ENCODE results near the gene RANGAP1. TPM values are rescaled to one million over a fixed set of nuclear protein-coding genes. Genes with fewer than 3 reads are reported as not detected.

RANGAP1 gene
- total RNA-seq, 5 donors from 2014 or later (not counting 1 experiment from before 2014, with no cell fraction given): 95.0 to 113 (median 104) TPM

DNA sequence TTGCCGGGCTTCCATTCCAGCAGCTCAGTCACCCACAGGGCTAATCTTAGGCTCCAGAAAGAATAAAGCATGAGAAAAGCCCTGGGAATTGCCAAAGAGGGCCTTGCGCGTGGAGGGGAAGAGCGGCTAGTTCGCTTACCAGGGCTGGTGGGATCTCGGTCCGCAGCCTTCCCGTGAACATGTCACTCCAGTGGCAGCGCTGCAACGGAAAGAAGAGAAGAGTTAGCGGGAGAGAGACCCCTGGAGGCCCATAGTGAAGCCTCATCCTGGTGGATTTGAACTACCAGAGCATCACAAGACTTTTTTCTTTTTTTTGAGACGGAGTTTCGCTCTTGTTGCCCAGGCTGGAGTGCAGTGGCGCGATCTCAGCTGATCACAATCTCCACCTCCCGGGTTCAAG lies 18.0 kb downstream of the RANGAP1 start:
- H3K27ac Mint-ChIP-seq: no peak overlapping the region
- CTCF ChIA-PET: interaction anchor here in 1 of 2 donors (0.5 kb wide), 1 partner anchor 315 kb away, joined by 9 read pairs; no protein-coding TSS in a partner anchor
- H3K9me3 ChIP-seq: no peaks in the 10 kb centered on the region

GRCh38 chr22:41264408-41264941 lies 21.5 kb downstream of the RANGAP1 start:
- DNase-seq (no peak), ATAC-seq (replicated peaks in 1 of 4) (no peak)
- H3K27me3 Mint-ChIP-seq: no peaks in the 10 kb centered on the region
- no peak overlapping the region for H3K4me3 ChIP-seq (ENCODE audit: control insufficient read depth in 1 of 2, extremely low read depth in 1 of 2, low read length in 1 of 2)
- WGBS (ENCODE audit: insufficient coverage): 98% methylated on average over 14 of the region's 15 CpGs
- H3K27ac ChIP-seq (ENCODE audit: low read length): no peak overlapping the region
- H3K36me3 ChIP-seq (ENCODE audit: control insufficient read depth in 2 of 2, extremely low read depth in 1 of 2, insufficient read depth in 1 of 2, low read length in 1 of 2): peaks cover 39 to 86% of the 10 kb centered on the region in 2 donors
- no peak overlapping the region for H3K27ac Mint-ChIP-seq
- H3K9me3 Mint-ChIP-seq: no peaks in the 10 kb centered on the region
- POLR2A ChIA-PET: interaction anchor here in 1 of 2 donors (0.6 kb wide), 1 partner anchor 115 kb away, joined by 3 read pairs; no protein-coding TSS in a partner anchor
- H3K9me3 ChIP-seq: no peaks in the 10 kb centered on the region
- no peaks in the 10 kb centered on the region for H3K27me3 ChIP-seq (replicated peaks in 1 of 2; ENCODE audit: control insufficient read depth in 2 of 2, extremely low read depth in 1 of 2, insufficient read depth in 2 of 2, low read length in 1 of 2)
- no peak overlapping the region for H3K4me3 Mint-ChIP-seq
- no peaks in the 10 kb centered on the region for H3K4me1 Mint-ChIP-seq
- H3K4me1 ChIP-seq (ENCODE audit: control insufficient read depth in 1 of 2, extremely low read depth in 1 of 2, insufficient read depth in 2 of 2, low read length in 2 of 2): no peaks in the 10 kb centered on the region
- H3K36me3 Mint-ChIP-seq: peaks cover 36% of the 10 kb centered on the region
- CTCF ChIA-PET: no interaction called here

More for the DNA sequence above, 18.0 kb downstream of the RANGAP1 start:
- Mint-ChIP-seq H3K36me3 (peaks cover 39% of the 10 kb centered on the region), H3K4me1 (peaks cover 0 to 2% (median 0%) of the 10 kb centered on the region in 3 donors), H3K4me3 (no peak overlapping the region), H3K27me3 (no peaks in the 10 kb centered on the region), H3K9me3 (no peaks in the 10 kb centered on the region)
- POLR2A ChIA-PET: no interaction called here
- peaks cover 0 to 3% of the 10 kb centered on the region in 2 experiments for H3K4me1 ChIP-seq (ENCODE audit: control insufficient read depth in 1 of 2, extremely low read depth in 1 of 2, insufficient read depth in 2 of 2, low read length in 2 of 2)
- no peak for DNase-seq
- peaks cover 43 to 79% of the 10 kb centered on the region in 2 donors for H3K36me3 ChIP-seq (ENCODE audit: control insufficient read depth in 2 of 2, extremely low read depth in 1 of 2, insufficient read depth in 1 of 2, low read length in 1 of 2)
- H3K27ac ChIP-seq (ENCODE audit: low read length): no peak overlapping the region
- no peak overlapping the region for H3K4me3 ChIP-seq (ENCODE audit: control insufficient read depth in 1 of 2, extremely low read depth in 1 of 2, low read length in 1 of 2)
- 98% methylated on average over 11 of the region's 16 CpGs for WGBS (ENCODE audit: insufficient coverage)
- H3K27me3 ChIP-seq (replicated peaks in 1 of 2; ENCODE audit: control insufficient read depth in 2 of 2, extremely low read depth in 1 of 2, insufficient read depth in 2 of 2, low read length in 1 of 2): no peaks in the 10 kb centered on the region
- ATAC-seq (replicated peaks in 1 of 4): no peak

DNA sequence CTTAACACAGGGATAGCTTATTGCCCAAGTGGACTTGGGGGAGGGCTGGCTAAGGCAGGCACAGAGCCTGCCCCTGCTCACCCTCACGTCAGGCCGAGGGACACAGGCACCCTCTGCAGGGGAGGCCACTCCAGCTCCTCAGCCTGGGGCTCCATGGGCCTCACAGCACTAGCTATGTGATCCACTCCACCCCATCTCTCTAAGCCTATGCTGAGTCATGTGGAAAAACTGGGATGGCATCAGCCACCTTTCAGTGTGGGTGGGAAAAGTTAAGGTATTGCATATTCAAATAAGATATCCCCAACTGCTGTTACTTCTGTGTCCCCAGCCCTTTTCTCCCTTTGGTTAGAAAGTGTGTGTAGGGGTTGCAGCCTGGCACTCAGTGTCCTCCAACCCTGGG lies 22.3 kb downstream of the RANGAP1 start:
- DNase-seq (no peak), ATAC-seq (replicated peaks in 1 of 4) (no peak)
- Histone ChIP-seq H3K4me3 (ENCODE audit: control insufficient read depth in 1 of 2, extremely low read depth in 1 of 2, low read length in 1 of 2) (no peak overlapping the region), H3K4me1 (ENCODE audit: control insufficient read depth in 1 of 2, extremely low read depth in 1 of 2, insufficient read depth in 2 of 2, low read length in 2 of 2) (no peaks in the 10 kb centered on the region), H3K36me3 (ENCODE audit: control insufficient read depth in 2 of 2, extremely low read depth in 1 of 2, insufficient read depth in 1 of 2, low read length in 1 of 2) (peaks cover 37 to 83% of the 10 kb centered on the region in 2 donors), H3K9me3 (no peaks in the 10 kb centered on the region), H3K27me3 (replicated peaks in 1 of 2; ENCODE audit: control insufficient read depth in 2 of 2, extremely low read depth in 1 of 2, insufficient read depth in 2 of 2, low read length in 1 of 2) (no peaks in the 10 kb centered on the region), H3K27ac (ENCODE audit: low read length) (no peak overlapping the region)
- CTCF ChIA-PET: no interaction called here
- H3K4me1 Mint-ChIP-seq: no peaks in the 10 kb centered on the region
- no peaks in the 10 kb centered on the region for H3K27me3 Mint-ChIP-seq
- H3K4me3 Mint-ChIP-seq: no peak overlapping the region
- POLR2A ChIA-PET: interaction anchor here in 1 of 2 donors (0.6 kb wide), 1 partner anchor 116 kb away, joined by 3 read pairs; no protein-coding TSS in a partner anchor
- H3K36me3 Mint-ChIP-seq: peaks cover 40% of the 10 kb centered on the region
- H3K9me3 Mint-ChIP-seq: no peaks in the 10 kb centered on the region
- H3K27ac Mint-ChIP-seq: no peak overlapping the region
- no CpG with 5 or more reads among the region's 2 CpGs for WGBS (ENCODE audit: insufficient coverage)

- no peaks in the 10 kb centered on the region for H3K9me3 ChIP-seq
- POLR2A ChIA-PET: no interaction called here
- H3K27me3 Mint-ChIP-seq: no peaks in the 10 kb centered on the region
- peaks cover 24 to 82% of the 10 kb centered on the region in 2 donors for H3K36me3 ChIP-seq (ENCODE audit: control insufficient read depth in 2 of 2, extremely low read depth in 1 of 2, insufficient read depth in 1 of 2, low read length in 1 of 2)
- DNase-seq: no peak
- no peaks in the 10 kb centered on the region for H3K27me3 ChIP-seq (replicated peaks in 1 of 2; ENCODE audit: control insufficient read depth in 2 of 2, extremely low read depth in 1 of 2, insufficient read depth in 2 of 2, low read length in 1 of 2)
- peak overlapping the region in 1 of 2 donors; percentile 43 for H3K27ac Mint-ChIP-seq
- H3K4me3 Mint-ChIP-seq: no peak overlapping the region
- peaks cover 39% of the 10 kb centered on the region for H3K36me3 Mint-ChIP-seq
- CTCF ChIA-PET: no interaction called here
- 95% methylated on average over 14 of the region's 15 CpGs for WGBS (ENCODE audit: insufficient coverage)
- no peaks in the 10 kb centered on the region for H3K9me3 Mint-ChIP-seq
- H3K4me3 ChIP-seq (ENCODE audit: control insufficient read depth in 1 of 2, extremely low read depth in 1 of 2, low read length in 1 of 2): no peak overlapping the region
- no peak overlapping the region for H3K27ac ChIP-seq (ENCODE audit: low read length)
- ATAC-seq (replicated peaks in 1 of 4): no peak
- no peaks in the 10 kb centered on the region for H3K4me1 ChIP-seq (ENCODE audit: control insufficient read depth in 1 of 2, extremely low read depth in 1 of 2, insufficient read depth in 2 of 2, low read length in 2 of 2)
- no peaks in the 10 kb centered on the region for H3K4me1 Mint-ChIP-seq
These were observed 23.7 kb downstream of the RANGAP1 start for GRCh38 chr22:41262250-41262765.

GRCh38 chr22:41261541-41262249 lies 24.3 kb downstream of the RANGAP1 start:
- Histone ChIP-seq H3K27me3 (replicated peaks in 1 of 2; ENCODE audit: control insufficient read depth in 2 of 2, extremely low read depth in 1 of 2, insufficient read depth in 2 of 2, low read length in 1 of 2) (no peaks in the 10 kb centered on the region), H3K4me3 (ENCODE audit: control insufficient read depth in 1 of 2, extremely low read depth in 1 of 2, low read length in 1 of 2) (no peak overlapping the region), H3K9me3 (no peaks in the 10 kb centered on the region), H3K27ac (ENCODE audit: low read length) (no peak overlapping the region), H3K4me1 (ENCODE audit: control insufficient read depth in 1 of 2, extremely low read depth in 1 of 2, insufficient read depth in 2 of 2, low read length in 2 of 2) (no peaks in the 10 kb centered on the region), H3K36me3 (ENCODE audit: control insufficient read depth in 2 of 2, extremely low read depth in 1 of 2, insufficient read depth in 1 of 2, low read length in 1 of 2) (peaks cover 22 to 85% of the 10 kb centered on the region in 2 donors)
- Mint-ChIP-seq H3K27ac (peak overlapping the region in 1 of 2 donors; percentile 43), H3K36me3 (peaks cover 44% of the 10 kb centered on the region), H3K4me1 (no peaks in the 10 kb centered on the region), H3K9me3 (no peaks in the 10 kb centered on the region), H3K27me3 (no peaks in the 10 kb centered on the region), H3K4me3 (no peak overlapping the region)
- ChIA-PET CTCF (no interaction called here), POLR2A (no interaction called here)
- no peak for DNase-seq
- WGBS (ENCODE audit: insufficient coverage): 100% methylated on average over 10 of the region's 12 CpGs
- ATAC-seq (replicated peaks in 1 of 4): no peak

DNA sequence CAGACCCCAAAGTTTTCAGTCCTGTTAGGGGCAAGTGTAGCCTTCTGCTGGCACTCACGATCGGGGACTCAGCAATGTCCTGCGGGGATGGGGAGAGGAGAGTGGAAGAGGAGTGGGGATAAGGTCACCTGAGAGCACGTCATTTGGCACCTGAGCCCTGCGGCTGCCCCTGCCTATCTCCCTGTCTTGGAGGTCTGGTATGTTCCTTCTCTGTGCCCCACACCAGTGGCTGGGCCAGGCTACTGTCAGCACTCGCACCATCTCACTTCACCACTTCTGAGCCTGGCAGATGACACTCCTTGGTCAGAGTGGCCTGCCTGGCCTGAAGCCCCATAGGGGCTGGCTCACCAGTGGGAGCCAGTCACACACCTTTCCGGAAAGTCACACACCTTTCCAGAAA lies 25.1 kb downstream of the RANGAP1 start:
- WGBS (ENCODE audit: insufficient coverage): 98% methylated on average over 6 of the region's 7 CpGs
- Mint-ChIP-seq H3K27me3 (no peaks in the 10 kb centered on the region), H3K4me1 (no peaks in the 10 kb centered on the region), H3K27ac (no peak overlapping the region), H3K4me3 (no peak overlapping the region), H3K36me3 (peaks cover 37% of the 10 kb centered on the region), H3K9me3 (no peaks in the 10 kb centered on the region)
- Histone ChIP-seq H3K4me1 (ENCODE audit: control insufficient read depth in 1 of 2, extremely low read depth in 1 of 2, insufficient read depth in 2 of 2, low read length in 2 of 2) (no peaks in the 10 kb centered on the region), H3K4me3 (ENCODE audit: control insufficient read depth in 1 of 2, extremely low read depth in 1 of 2, low read length in 1 of 2) (no peak overlapping the region), H3K9me3 (no peaks in the 10 kb centered on the region), H3K27ac (ENCODE audit: low read length) (no peak overlapping the region), H3K36me3 (ENCODE audit: control insufficient read depth in 2 of 2, extremely low read depth in 1 of 2, insufficient read depth in 1 of 2, low read length in 1 of 2) (peaks cover 27 to 86% of the 10 kb centered on the region in 2 donors), H3K27me3 (replicated peaks in 1 of 2; ENCODE audit: control insufficient read depth in 2 of 2, extremely low read depth in 1 of 2, insufficient read depth in 2 of 2, low read length in 1 of 2) (no peaks in the 10 kb centered on the region)
- ATAC-seq (replicated peaks in 1 of 4): no peak
- no peak for DNase-seq
- ChIA-PET POLR2A (no interaction called here), CTCF (no interaction called here)
